Neural cell (in vitro differentiated cells): Measurements from ENCODE around the gene CPNE4.

Experiments
- CTCF ChIP-seq: fragments of 450-650 bp; IDR thresholded peaks from 2 replicates; pipeline ENCODE4 v1.5.1; 2014; ENCODE audit warnings: antibody characterized with exemption, mild to moderate bottlenecking, moderate library complexity; ENCODE audit not compliant: poor library complexity, severe bottlenecking
- EP300 ChIP-seq: fragments of 450-650 bp; conservative IDR thresholded peaks from 2 replicates; pipeline ENCODE4 v1.6.1; 2014; ENCODE audit warnings: antibody characterized with exemption, mild to moderate bottlenecking, moderate library complexity; ENCODE audit not compliant: poor library complexity, severe bottlenecking
- EZH2 ChIP-seq: fragments of 200-600, 300-800 bp; shearing (Covaris generic), sonication (generic); IDR thresholded peaks from 2 replicates; pipeline ENCODE4 v1.6.1; 2014; ENCODE audit warnings: antibody characterized with exemption, low read length, borderline replicate concordance, mild to moderate bottlenecking; ENCODE audit not compliant: insufficient read depth, poor library complexity, severe bottlenecking
- POLR2AphosphoS5 ChIP-seq: IDR thresholded peaks from 2 replicates; pipeline ENCODE4 v1.6.1; 2012
- RAD21 ChIP-seq: fragments of 450-650 bp; conservative IDR thresholded peaks from 2 replicates; pipeline ENCODE4 v1.6.1; 2014; ENCODE audit warnings: antibody characterized with exemption, mild to moderate bottlenecking, moderate library complexity
- REST ChIP-seq: IDR thresholded peaks from 2 replicates; pipeline ENCODE4 v1.6.1; 2012; ENCODE audit warnings: borderline replicate concordance
- SMC3 ChIP-seq: fragments of 450-650 bp; conservative IDR thresholded peaks from 2 replicates; pipeline ENCODE4 v1.6.1; 2014; ENCODE audit warnings: antibody characterized with exemption, mild to moderate bottlenecking, moderate library complexity; ENCODE audit not compliant: poor library complexity
- TAF1 ChIP-seq: IDR thresholded peaks from 2 replicates; pipeline ENCODE4 v1.6.1; 2012; ENCODE audit warnings: low read depth

DNA sequence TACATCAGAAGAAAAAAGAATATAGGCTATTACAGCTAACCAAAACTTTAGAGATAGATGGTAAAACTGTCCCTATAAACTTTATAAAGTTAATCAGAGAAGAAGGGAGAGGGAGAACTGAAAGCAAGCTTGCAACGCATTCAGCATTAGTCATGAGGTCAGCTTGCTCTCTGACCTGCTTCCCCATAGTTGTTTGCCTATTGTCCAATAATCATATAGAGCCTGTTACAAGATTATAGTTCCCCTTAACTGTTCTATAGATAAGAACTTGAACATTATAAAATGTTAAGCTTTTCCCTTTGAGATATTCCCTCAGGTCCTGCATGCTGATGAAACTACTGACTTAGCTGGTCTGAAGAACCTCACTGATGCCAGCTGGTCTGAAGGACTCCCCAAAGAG lies 74.5 kb downstream of the CPNE4 start:
- TF ChIP-seq RAD21: no peak
- no peak for TF ChIP-seq CTCF
- TF ChIP-seq EZH2: no peak
- no peak for TF ChIP-seq REST
- TF ChIP-seq EP300: no peak
- TF ChIP-seq POLR2AphosphoS5: no peak
- TF ChIP-seq TAF1: no peak
- TF ChIP-seq SMC3: no peak
